GM12878 (cell line): ENCODE data around the gene HIVEP3. TPM values are rescaled to one million over a fixed set of nuclear protein-coding genes. Genes with fewer than 3 reads are reported as not detected.

Experiments
- ATAC-seq: fragments of 200-7000 bp; cut with Tn5 transposase; 3 replicates; pipeline ENCODE4 v1.9.1; 2020; ENCODE audit warnings: mild to moderate bottlenecking, moderate library complexity
- BruUV-seq: library from RNA; stranded (reverse); fragments of 400-500 nt; replicated peaks from 2 replicates; lab custom pipeline; 2021; lab: Mats Ljungman, UMichigan
- CTCF ChIA-PET: fragments of 300-600 bp; sonication (Branson Sonifier 250); formaldehyde crosslinking; extraction: SDS; loops from one replicate; lab custom pipeline; 2021; ENCODE audit warnings: inconsistent platforms; lab: Yijun Ruan, JAX
- POLR2A ChIA-PET: fragments of 350-600 bp; formaldehyde crosslinking; extraction: SDS; loops from one replicate; lab custom pipeline; 2021; ENCODE audit warnings: inconsistent platforms; lab: Charles Lee
- RAD21 ChIA-PET: fragments of 300-600 bp; sonication (Branson Sonifier 250); formaldehyde crosslinking; loops from one replicate; lab custom pipeline; 2023; ENCODE audit warnings: antibody characterized with exemption; ENCODE audit not compliant: unreplicated experiment; lab: Charles Lee
- SMC1A ChIA-PET: fragments of 300-600 bp; sonication (Branson Sonifier 250); formaldehyde crosslinking; loops from one replicate; lab custom pipeline; 2023; ENCODE audit not compliant: unreplicated experiment, uncharacterized antibody; lab: Charles Lee
- DNase-seq: peaks from one replicate; pipeline ENCODE4 v3.0.0-alpha.2; 2011; ENCODE audit warnings: low read depth, low spot score
- FAIRE-seq: peaks from 3 replicates; lab custom pipeline; 2011; peaks lifted over from hg19 to GRCh38; lab: Jason Lieb, UNC
- H2AFZ ChIP-seq: 2 replicates; pipeline ENCODE4 v1.6.0; 2011; ENCODE audit warnings: low read depth, low read length, control low read depth; ENCODE audit not compliant: control insufficient read depth
- H3K27ac ChIP-seq: 2 replicates; pipeline ENCODE4 v1.5.1; 2011; ENCODE audit warnings: control low read depth; ENCODE audit not compliant: control insufficient read depth, insufficient read depth
- H3K27me3 ChIP-seq, 2 experiments: replicated peaks in 1 of 2; 2 replicates each; pipeline versions ENCODE4 v1.6.0 to v1.6.1; 2011; ENCODE audit warnings: low read length in 1 of 2; ENCODE audit not compliant: control insufficient read depth in 2 of 2, insufficient read depth in 2 of 2
- H3K36me3 ChIP-seq, 2 experiments: 2 replicates each; pipeline ENCODE4 v1.5.1; 2011; ENCODE audit warnings: low read length in 1 of 2; ENCODE audit not compliant: control insufficient read depth in 2 of 2, insufficient read depth in 2 of 2
- H3K4me1 ChIP-seq: 2 replicates; pipeline ENCODE4 v1.6.1; 2011; ENCODE audit warnings: mild to moderate bottlenecking, low read length, moderate library complexity, mixed read lengths; ENCODE audit not compliant: control insufficient read depth, insufficient read depth
- H3K4me2 ChIP-seq: 2 replicates; pipeline ENCODE4 v1.6.0; 2011; ENCODE audit warnings: control low read depth; ENCODE audit not compliant: control insufficient read depth, insufficient read depth
- H3K4me3 ChIP-seq: fragments of 200-600 bp; sonication (generic); 2 replicates; pipeline ENCODE4 v1.5.1; 2016
- H3K79me2 ChIP-seq: 2 replicates; pipeline ENCODE4 v1.6.0; 2011; ENCODE audit warnings: low read length; ENCODE audit not compliant: control insufficient read depth, insufficient read depth
- H3K9ac ChIP-seq: 2 replicates; pipeline ENCODE4 v1.8.0; 2011; ENCODE audit warnings: low read length, control low read depth, mixed read lengths; ENCODE audit not compliant: control insufficient read depth, insufficient read depth
- H3K9me3 ChIP-seq: replicated peaks from 3 replicates; pipeline ENCODE4 v1.5.1; 2011; ENCODE audit warnings: mild to moderate bottlenecking, low read length; ENCODE audit not compliant: control insufficient read depth, insufficient read depth
- H4K20me1 ChIP-seq: 2 replicates; pipeline ENCODE4 v1.6.0; 2011; ENCODE audit not compliant: control insufficient read depth, insufficient read depth
- ASH2L ChIP-seq: fragments of 300-600, 200-600 bp; sonication (generic); IDR thresholded peaks from 2 replicates; pipeline ENCODE4 v1.6.1; 2017; ENCODE audit warnings: low read depth, mild to moderate bottlenecking, borderline replicate concordance
- BCL11A ChIP-seq: IDR thresholded peaks from 2 replicates; pipeline ENCODE4 v1.6.1; 2011; ENCODE audit warnings: low read depth, low read length
- FOXK2 ChIP-seq: fragments of 450-650 bp; IDR thresholded peaks from 2 replicates; pipeline ENCODE4 v1.6.1; 2017; ENCODE audit warnings: mild to moderate bottlenecking, moderate library complexity
- GATAD2B ChIP-seq: fragments of 450-650 bp; conservative IDR thresholded peaks from 2 replicates; pipeline ENCODE4 v1.6.1; 2017; ENCODE audit warnings: low read depth, mild to moderate bottlenecking, moderate library complexity
- MXI1 ChIP-seq: fragments of 150-350 bp; IDR thresholded peaks from 2 replicates; pipeline ENCODE4 v1.6.1; 2011; ENCODE audit warnings: low read depth, mild to moderate bottlenecking, inconsistent platforms, low read length, improper control_type of control experiment
- PAX5 ChIP-seq: IDR thresholded peaks from 2 replicates; pipeline ENCODE4 v1.6.1; 2011; ENCODE audit warnings: low read depth, low read length, borderline replicate concordance
- PML ChIP-seq: IDR thresholded peaks from 2 replicates; pipeline ENCODE4 v1.6.1; 2012; ENCODE audit warnings: low read length, inconsistent platforms
- SIN3A ChIP-seq: IDR thresholded peaks from 2 replicates; pipeline ENCODE4 v1.6.1; 2012; ENCODE audit warnings: low read depth, low read length, improper control_type of control experiment
- SMAD1 ChIP-seq: fragments of 450-650 bp; IDR thresholded peaks from 2 replicates; pipeline ENCODE4 v1.6.1; 2018; ENCODE audit warnings: mild to moderate bottlenecking, low read depth; ENCODE audit not compliant: partially characterized antibody
- STAT3 ChIP-seq: IDR thresholded peaks from 2 replicates; pipeline ENCODE4 v1.6.1; 2011; ENCODE audit warnings: low read depth, low read length, improper control_type of control experiment
- WRNIP1 ChIP-seq: IDR thresholded peaks from 2 replicates; pipeline ENCODE4 v1.6.1; 2011; ENCODE audit warnings: low read depth, low read length, improper control_type of control experiment, borderline replicate concordance
- ZBTB4 ChIP-seq: fragments of 450-650 bp; formaldehyde crosslinking; IDR thresholded peaks from 2 replicates; pipeline ENCODE4 v1.4.0; 2022; ENCODE audit warnings: mild to moderate bottlenecking, moderate library complexity
- WGBS: methylation state at CpG from one replicate; pipeline ENCODE4 v1.1.6; 2016; ENCODE audit warnings: low lambda C conversion rate; ENCODE audit not compliant: insufficient replicate concordance, insufficient coverage; ENCODE audit errors: missing lambda C conversion rate; 5-methylcytosine and 5-hydroxymethylcytosine counted together
- in situ Hi-C: fragments of 300-500 bp; cut with MboI; formaldehyde crosslinking; loops from 9 replicates; pipeline ENCODE4 v1.14.3; 2018; ENCODE audit warnings: mixed read lengths
- intact Hi-C: fragments of 100-400 bp; cut with micrococcal nuclease; formaldehyde crosslinking; loops from one replicate; pipeline ENCODE4 v1.14.2; 2022; ENCODE audit not compliant: unreplicated experiment
- polyA plus RNA-seq, 11 experiments: library from polyadenylated mRNA; depleted of rRNA in 4 of 11; unstranded in 6 of 11; stranded (reverse) in 5 of 11; fragments of >200 nt; fragmentation: Nextera tagmentation in 4 of 11; fragmentation: Illumina TruSeq in 1 of 11; extraction: Ambion mirVana in 4 of 11; extraction: Trizol in 1 of 11; gene quantifications; 1 replicate in 1 of 11; 2 replicates in 10 of 11; pipeline versions ENCODE4 v1.2.1 to v1.2.3, GENCODE V29; 2011 to 2016; ENCODE audit warnings: inconsistent platforms in 2 of 11, missing spikeins in 2 of 11, low read depth in 1 of 11
- total RNA-seq, 4 experiments: library from RNA; depleted of rRNA in 3 of 4; stranded (reverse); fragments of >200 nt in 3 of 4; fragmentation: Illumina TruSeq in 1 of 4; extraction: Trizol in 1 of 4; gene quantifications; 2 replicates each; pipeline versions ENCODE4 v1.2.1 to v1.2.3, GENCODE V29; 2013 to 2021

The HIVEP3 gene
- total and polyA plus RNA-seq, 10 of the 15 experiments (the other 5 are each of a cell fraction or from before 2014, with no cell fraction given), result 1.8 to 13.6 (median 3.8) TPM

- no peak for TF ChIP-seq ASH2L
- TF ChIP-seq PAX5, result no peak
- TF ChIP-seq SIN3A, result no peak
- no peak for TF ChIP-seq MXI1
- TF ChIP-seq, all 136 proteins: peak for 0
- ATAC-seq (no peak), DNase-seq (no peak), FAIRE-seq (no peak)
- ChIA-PET SMC1A (interaction anchor here (1.1 to 2.0 kb wide), 4 partner anchors 11 to 93 kb away, joined by 3 to 5 read pairs (median 4); no protein-coding TSS in a partner anchor), CTCF (interaction anchor here (1.4 to 3.0 kb wide), 5 partner anchors 11 to 258 kb away, joined by 3 to 10 read pairs (median 8); no protein-coding TSS in a partner anchor), POLR2A (interaction anchor here (1.3 kb wide), 1 partner anchor 23 kb away, joined by 3 read pairs; no protein-coding TSS in a partner anchor), RAD21 (interaction anchor here (0.7 kb wide), 1 partner anchor 24 kb away, joined by 3 read pairs; no protein-coding TSS in a partner anchor)
- Histone ChIP-seq H3K9ac (no peak overlapping the region), H3K36me3 (no peaks in the 10 kb centered on the region), H3K27ac (no peak overlapping the region), H3K4me2 (no peak overlapping the region), H3K27me3 (no peaks in the 10 kb centered on the region; a peak in 1 of 4 replicates), H3K79me2 (no peaks in the 10 kb centered on the region; the same call in none of the 2 replicates), H4K20me1 (no peaks in the 10 kb centered on the region), H2AFZ (no peak overlapping the region), H3K9me3 (peaks cover 2% of the 10 kb centered on the region; the same call in 1 of the 3 replicates), H3K4me3 (no peak overlapping the region), H3K4me1 (peaks cover 17% of the 10 kb centered on the region)
- no TSS peak for BruUV-seq
- intact Hi-C loops, result loop anchor here (10.0 kb wide), 1 partner anchor 119 kb away; no protein-coding TSS in a partner anchor
- WGBS, result 43% methylated on average over 4 of the region's 4 CpGs
- in situ Hi-C loops, result no loop called here
Observed at GRCh38 chr1:41915786-41916571, 2.7 kb downstream of the HIVEP3 start.

- intact Hi-C loops, result loop anchor here (10.0 kb wide), 1 partner anchor 120 kb away; no protein-coding TSS in a partner anchor
- WGBS, result 15% methylated on average over 3 of the region's 3 CpGs
- ATAC-seq (no peak), FAIRE-seq (no peak), DNase-seq (no peak)
- in situ Hi-C loops, result no loop called here
- Histone ChIP-seq H3K9me3 (no peaks in the 10 kb centered on the region; the same call in 2 of the 3 replicates), H3K4me2 (no peak overlapping the region), H4K20me1 (no peaks in the 10 kb centered on the region), H3K27me3 (no peaks in the 10 kb centered on the region; a peak in 1 of 4 replicates), H2AFZ (no peak overlapping the region), H3K79me2 (no peaks in the 10 kb centered on the region; the same call in none of the 2 replicates), H3K4me1 (peaks cover 17% of the 10 kb centered on the region), H3K9ac (no peak overlapping the region), H3K36me3 (no peaks in the 10 kb centered on the region), H3K27ac (no peak overlapping the region), H3K4me3 (no peak overlapping the region)
- ChIA-PET SMC1A (interaction anchor here (1.4 kb wide), 1 partner anchor 9 kb away, joined by 5 read pairs; no protein-coding TSS in a partner anchor), CTCF (no interaction called here), RAD21 (no interaction called here), POLR2A (no interaction called here)
- no TSS peak for BruUV-seq
- TF ChIP-seq SMAD1 (no peak), STAT3 (no peak), PML (no peak), BCL11A (no peak), WRNIP1 (no peak), ZBTB4 (CRISPR knock-in tag) (no peak), FOXK2 (no peak), ASH2L (no peak), GATAD2B (no peak)
Observed at GRCh38 chr1:41914516-41914915, 4.2 kb downstream of the HIVEP3 start.
